Brain microvascular endothelial cell (primary cell): ENCODE data around the gene NRCAM.

Experiments
- DNase-seq: peaks from one replicate; pipeline ENCODE4 v3.0.0-alpha.2; 2020
- H3K27ac ChIP-seq: fragments of 250-450 bp; sonication (Bioruptor Pico); 2 replicates; pipeline ENCODE4 v1.5.1; 2020; ENCODE audit warnings: mild to moderate bottlenecking, moderate library complexity
- H3K27me3 ChIP-seq: fragments of 250-450 bp; sonication (Bioruptor Pico); replicated peaks from 2 replicates; pipeline ENCODE4 v1.5.1; 2020; ENCODE audit warnings: mild to moderate bottlenecking
- H3K36me3 ChIP-seq: fragments of 250-450 bp; sonication (Bioruptor Pico); replicated peaks from 2 replicates; pipeline ENCODE4 v1.5.1; 2020; ENCODE audit warnings: mild to moderate bottlenecking
- H3K4me3 ChIP-seq: 2 replicates; pipeline ENCODE4 v1.5.1; 2011; ENCODE audit warnings: low read depth, mild to moderate bottlenecking, control low read depth, low read length, moderate library complexity
- in situ Hi-C: cut with HindIII; loops from 2 replicates; pipeline ENCODE4 v1.10.0; 2017; ENCODE audit warnings: low sequenced_read_pairs, low pct_ligation_motif_present
- TF ChIP-seq, protein P1 (sequence below): IDR thresholded peaks from 2 replicates; pipeline ENCODE4 v1.5.1; 2011; ENCODE audit warnings: low read depth, mild to moderate bottlenecking, moderate library complexity, low read length, control low read depth, inconsistent platforms; ENCODE audit errors: missing control alignments

Gene NRCAM

DNA sequence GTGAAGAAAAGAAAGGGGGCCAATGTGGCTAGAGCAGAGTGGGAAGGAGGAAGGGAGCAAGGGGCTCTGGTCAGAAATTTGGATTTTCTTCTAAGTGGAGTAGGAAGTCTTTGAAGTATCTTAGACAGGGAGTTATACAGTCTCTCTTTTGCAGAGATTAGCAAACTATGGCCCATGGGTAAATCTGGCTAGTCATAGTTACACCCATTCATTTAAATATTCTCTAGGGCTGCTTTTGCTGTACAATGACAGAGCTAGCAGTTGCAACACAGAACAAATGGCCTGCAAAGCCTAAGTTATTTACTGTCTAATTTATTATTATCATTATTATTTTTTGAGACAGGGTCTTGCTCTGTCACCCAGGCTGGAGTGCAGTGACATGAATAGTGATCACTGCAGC, 315.6 kb downstream of the NRCAM start:
- no peak overlapping the region for H3K27ac ChIP-seq
- H3K4me3 ChIP-seq = no peak overlapping the region
- no peaks in the 10 kb centered on the region for H3K36me3 ChIP-seq
- no peak for DNase-seq
- TF ChIP-seq, protein P1, sequence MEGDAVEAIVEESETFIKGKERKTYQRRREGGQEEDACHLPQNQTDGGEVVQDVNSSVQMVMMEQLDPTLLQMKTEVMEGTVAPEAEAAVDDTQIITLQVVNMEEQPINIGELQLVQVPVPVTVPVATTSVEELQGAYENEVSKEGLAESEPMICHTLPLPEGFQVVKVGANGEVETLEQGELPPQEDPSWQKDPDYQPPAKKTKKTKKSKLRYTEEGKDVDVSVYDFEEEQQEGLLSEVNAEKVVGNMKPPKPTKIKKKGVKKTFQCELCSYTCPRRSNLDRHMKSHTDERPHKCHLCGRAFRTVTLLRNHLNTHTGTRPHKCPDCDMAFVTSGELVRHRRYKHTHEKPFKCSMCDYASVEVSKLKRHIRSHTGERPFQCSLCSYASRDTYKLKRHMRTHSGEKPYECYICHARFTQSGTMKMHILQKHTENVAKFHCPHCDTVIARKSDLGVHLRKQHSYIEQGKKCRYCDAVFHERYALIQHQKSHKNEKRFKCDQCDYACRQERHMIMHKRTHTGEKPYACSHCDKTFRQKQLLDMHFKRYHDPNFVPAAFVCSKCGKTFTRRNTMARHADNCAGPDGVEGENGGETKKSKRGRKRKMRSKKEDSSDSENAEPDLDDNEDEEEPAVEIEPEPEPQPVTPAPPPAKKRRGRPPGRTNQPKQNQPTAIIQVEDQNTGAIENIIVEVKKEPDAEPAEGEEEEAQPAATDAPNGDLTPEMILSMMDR = no peak
- in situ Hi-C loops = loop anchor here (25.0 kb wide), 1 partner anchor 128 kb away; the partner anchor contains the start of gene LAMB1
- H3K27me3 ChIP-seq = no peaks in the 10 kb centered on the region

DNA sequence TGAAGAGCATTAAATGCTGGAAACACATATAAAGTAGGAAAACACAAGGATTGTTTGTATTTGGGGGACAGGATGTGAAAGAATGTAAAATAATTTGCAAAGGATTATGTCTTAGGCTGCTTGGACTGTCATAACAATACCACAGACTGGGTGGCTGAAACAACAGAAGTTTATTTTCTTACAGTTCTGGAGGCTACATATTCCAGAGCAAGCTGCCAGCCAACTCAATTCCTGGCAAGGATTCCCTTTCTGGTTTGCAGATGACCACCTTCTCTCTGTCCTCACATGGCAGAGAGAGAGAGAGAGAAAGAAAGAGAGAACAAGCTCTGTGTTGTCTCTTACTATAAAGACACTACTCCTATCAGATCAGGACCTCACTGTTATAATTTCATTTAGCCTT, 317.3 kb downstream of the NRCAM start:
- Histone ChIP-seq H3K27me3 (no peaks in the 10 kb centered on the region), H3K4me3 (no peak overlapping the region), H3K27ac (no peak overlapping the region), H3K36me3 (no peaks in the 10 kb centered on the region)
- DNase-seq = no peak
- in situ Hi-C loops = loop anchor here (25.0 kb wide), 1 partner anchor 127 kb away; the partner anchor contains the start of gene LAMB1
- TF ChIP-seq, protein P1 = no peak

DNA sequence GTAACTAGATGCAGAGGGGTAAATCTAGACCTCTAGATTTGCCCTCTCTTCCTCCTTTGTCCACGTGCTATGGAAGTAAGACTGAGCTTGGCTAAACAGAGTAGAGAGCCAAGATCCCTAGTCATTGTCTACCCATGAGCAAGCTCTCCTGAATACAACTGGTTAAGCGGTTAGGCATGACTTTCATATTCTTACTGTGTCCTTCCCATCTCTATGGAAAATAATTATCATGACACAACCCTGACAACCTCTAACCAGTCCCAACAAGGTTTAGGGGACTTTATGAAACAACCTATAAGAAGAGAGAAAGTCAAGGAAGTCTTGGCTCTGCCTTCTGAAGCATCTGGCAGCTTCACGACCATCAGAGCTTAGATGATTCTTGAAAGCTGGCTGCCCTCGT, 318.2 kb downstream of the NRCAM start:
- no peak for DNase-seq
- Histone ChIP-seq H3K36me3 (no peaks in the 10 kb centered on the region), H3K27me3 (no peaks in the 10 kb centered on the region), H3K27ac (no peak overlapping the region), H3K4me3 (no peak overlapping the region)
- in situ Hi-C loops = loop anchor here (25.0 kb wide), 1 partner anchor 126 kb away; the partner anchor contains the start of gene LAMB1
- TF ChIP-seq, protein P1 = no peak

GRCh38 chr7:108137040-108137439, 319.2 kb downstream of the NRCAM start:
- H3K27me3 ChIP-seq = no peaks in the 10 kb centered on the region
- in situ Hi-C loops = loop anchor here (25.0 kb wide), 1 partner anchor 125 kb away; the partner anchor contains the start of gene LAMB1

GRCh38 chr7:108136191-108136688, 320.0 kb downstream of the NRCAM start:
- Histone ChIP-seq H3K4me3 (no peak overlapping the region), H3K27ac (no peak overlapping the region), H3K27me3 (no peaks in the 10 kb centered on the region), H3K36me3 (no peaks in the 10 kb centered on the region)
- no peak for DNase-seq
- in situ Hi-C loops = loop anchor here (25.0 kb wide), 1 partner anchor 124 kb away; the partner anchor contains the start of gene LAMB1
- TF ChIP-seq, protein P1 = no peak

More at GRCh38 chr7:108137040-108137439, 319.2 kb downstream of the NRCAM start:
- no peak overlapping the region for H3K27ac ChIP-seq
- no peak for DNase-seq
- no peaks in the 10 kb centered on the region for H3K36me3 ChIP-seq
- H3K4me3 ChIP-seq = no peak overlapping the region
- TF ChIP-seq, protein P1 = no peak
